Heart right ventricle (tissue), 16 donors: ENCODE results near the gene SEMA4F. TPM values are rescaled to one million over a fixed set of nuclear protein-coding genes. Genes with fewer than 3 reads are reported as not detected.

ENCODE experiments used
- ATAC-seq, 8 donors: fragments of 200-7000 bp; cut with Tn5 transposase; one replicate each; pipeline ENCODE4 v1.9.1; 2020; ENCODE audit warnings: mild to moderate bottlenecking in 8 of 8, moderate library complexity in 8 of 8, moderate number of reproducible peaks in 1 of 8
- DNase-seq, 2 donors: peaks; one replicate each; pipeline ENCODE4 v3.0.0-alpha.2; 2020
- H3K27ac ChIP-seq, 10 donors: fragments of 200-600 bp; sonication (generic) in 2 of 10; one replicate each; pipeline versions ENCODE4 v1.5.0 to v1.8.0; 2020 to 2022; ENCODE audit warnings: mild to moderate bottlenecking in 3 of 10
- H3K27me3 ChIP-seq, 7 donors: fragments of 200-600 bp; one replicate each; pipeline ENCODE4 v1.8.0; 2021 to 2022; ENCODE audit warnings: mild to moderate bottlenecking in 2 of 7
- H3K36me3 ChIP-seq, 9 donors: fragments of 200-600 bp; sonication (generic) in 1 of 9; one replicate each; pipeline versions ENCODE4 v1.5.0 to v1.8.0; 2020 to 2022; ENCODE audit warnings: mild to moderate bottlenecking in 2 of 9
- H3K4me1 ChIP-seq, 9 donors: fragments of 200-600 bp; sonication (generic) in 1 of 9; one replicate each; pipeline versions ENCODE4 v1.5.0 to v1.8.0; 2020 to 2022; ENCODE audit warnings: mild to moderate bottlenecking in 4 of 9
- H3K4me3 ChIP-seq, 10 donors: fragments of 200-600 bp; sonication (generic) in 2 of 10; one replicate each; pipeline versions ENCODE4 v1.5.0 to v1.8.0; 2020 to 2022; ENCODE audit warnings: mild to moderate bottlenecking in 7 of 10, moderate library complexity in 2 of 10
- H3K9me3 ChIP-seq, 11 donors: fragments of 200-600 bp in 10 of 11; sonication (generic) in 2 of 11; one replicate each; pipeline versions ENCODE4 v1.5.0 to v1.8.0; 2013 to 2022; ENCODE audit warnings: mild to moderate bottlenecking in 2 of 11, control low read depth in 1 of 11, moderate library complexity in 1 of 11
- WGBS, 2 donors: extraction: QIAGEN DNeasy Blood & Tissue Kit; methylation state at CpG; one replicate each; pipeline ENCODE4 v1.1.7; 2013; ENCODE audit warnings: inconsistent platforms in 1 of 2; 5-methylcytosine and 5-hydroxymethylcytosine counted together
- intact Hi-C, 10 donors: fragments of 100-400 bp; cut with DNase I; formaldehyde crosslinking; loops; one replicate each; pipeline versions ENCODE4 v1.11.1 to v1.14.2; 2022
- polyA plus RNA-seq, 2 donors: library from polyadenylated mRNA; stranded (reverse); fragments of 200-250 nt; gene quantifications; one replicate each; pipeline ENCODE4 v1.2.3, GENCODE V29; 2013
- total RNA-seq, 10 donors: library from RNA; stranded (reverse); fragmentation: NEBNext Ultra II Directional in 3 of 10; extraction: Animal tissue kit (Norgen Biotek cat#: 25700) in 3 of 10; gene quantifications; one replicate each; pipeline versions ENCODE4 v1.2.1 to v1.2.4, GENCODE V29; 2021 to 2023
- TF ChIP-seq, protein P1 (sequence below), 9 donors: fragments of 200-600 bp; sonication (generic) in 2 of 9; IDR thresholded peaks; one replicate each; pipeline versions ENCODE4 v1.5.0 to v1.8.0; 2021 to 2022; ENCODE audit warnings: antibody characterized with exemption in 9 of 9, mild to moderate bottlenecking in 5 of 9, moderate library complexity in 1 of 9
- donor health status: Arrhythmogenic right ventricular cardiomyopathy.
- donor health status: ischemic (EF 13 %, LVEDD 7.1; RV severe dilation, severe dysfunction).
- donor health status: healthy with polysubstance abuse.
- donor health status: DM: no; HTN: yes; CAD: no.
- donor health status: DM: no; HTN: no; CAD: no.
- donor health status: ischemic (EF 25% LVEDD 6.9; RV normal size, moderate dysfunction).
- donor health status: ischemic (EF 25% LVEDD 5.7; RV mildly dilated, moderate dysfunction).
- donor health status: healthy.
- donor health status: DM: yes; HTN: yes; CAD: no.
- donor health status: Ischemic cardiomyopathy.
- donor health status: ischemic (EF 35%, LVEDD 5.7; RV mildly dilated, moderate dysfunction).
- donor health status: nonischemic (EF 11% LVEDD 7.7; RV severe dilation, severe dysfunction).
- donor health status: DM: yes; HTN: yes; CAD: no.
- donor health status: PGD.
- donor health status: ischemic (EF 29% LVEDD 5.4; RV normal size, mild dysfunction).
- donor health status: nonischemic (EF 23%, LVEDD 6.1; RV moderate dilation, normal function).

The SEMA4F gene
- total and polyA plus RNA-seq, 12 donors = 1.1 to 5.1 (median 2.5) TPM

- TF ChIP-seq, protein P1, sequence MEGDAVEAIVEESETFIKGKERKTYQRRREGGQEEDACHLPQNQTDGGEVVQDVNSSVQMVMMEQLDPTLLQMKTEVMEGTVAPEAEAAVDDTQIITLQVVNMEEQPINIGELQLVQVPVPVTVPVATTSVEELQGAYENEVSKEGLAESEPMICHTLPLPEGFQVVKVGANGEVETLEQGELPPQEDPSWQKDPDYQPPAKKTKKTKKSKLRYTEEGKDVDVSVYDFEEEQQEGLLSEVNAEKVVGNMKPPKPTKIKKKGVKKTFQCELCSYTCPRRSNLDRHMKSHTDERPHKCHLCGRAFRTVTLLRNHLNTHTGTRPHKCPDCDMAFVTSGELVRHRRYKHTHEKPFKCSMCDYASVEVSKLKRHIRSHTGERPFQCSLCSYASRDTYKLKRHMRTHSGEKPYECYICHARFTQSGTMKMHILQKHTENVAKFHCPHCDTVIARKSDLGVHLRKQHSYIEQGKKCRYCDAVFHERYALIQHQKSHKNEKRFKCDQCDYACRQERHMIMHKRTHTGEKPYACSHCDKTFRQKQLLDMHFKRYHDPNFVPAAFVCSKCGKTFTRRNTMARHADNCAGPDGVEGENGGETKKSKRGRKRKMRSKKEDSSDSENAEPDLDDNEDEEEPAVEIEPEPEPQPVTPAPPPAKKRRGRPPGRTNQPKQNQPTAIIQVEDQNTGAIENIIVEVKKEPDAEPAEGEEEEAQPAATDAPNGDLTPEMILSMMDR (IDR thresholded peaks at IDR 0.05) = no peak
- Histone ChIP-seq H3K4me3 (no peak overlapping the region), H3K27ac (no peak overlapping the region), H3K4me1 (peaks cover 0 to 16% (median 10%) of the 10 kb centered on the region in 9 donors), H3K9me3 (no peaks in the 10 kb centered on the region), H3K36me3 (peaks cover 0 to 31% (median 0%) of the 10 kb centered on the region in 9 donors), H3K27me3 (peaks cover 0 to 11% (median 0%) of the 10 kb centered on the region in 7 donors)
- WGBS, 2 donors = 93% methylated on average over 1 of the region's 1 CpG
- ATAC-seq = no peak
- no peak for DNase-seq
- intact Hi-C loops = no loop called here
Observed at GRCh38 chr2:74655579-74655978, 1.5 kb downstream of the SEMA4F start.

- Histone ChIP-seq H3K9me3 (no peaks in the 10 kb centered on the region), H3K4me3 (no peak overlapping the region), H3K27ac (no peak overlapping the region), H3K36me3 (peaks cover 0 to 45% (median 0%) of the 10 kb centered on the region in 9 donors), H3K4me1 (peaks cover 0 to 14% (median 10%) of the 10 kb centered on the region in 9 donors), H3K27me3 (peaks cover 0 to 11% (median 0%) of the 10 kb centered on the region in 7 donors)
- TF ChIP-seq, protein P1 (IDR thresholded peaks at IDR 0.05) = no peak
- no peak for ATAC-seq
- WGBS, 2 donors = 95 to 98% methylated on average over 2 of the region's 2 CpGs
- no peak for DNase-seq
- intact Hi-C loops = no loop called here
Observed at GRCh38 chr2:74658516-74658915, 4.5 kb downstream of the SEMA4F start.

- WGBS, 2 donors = 70% methylated on average over 2 of the region's 2 CpGs
- ATAC-seq (no peak), DNase-seq (no peak)
- Histone ChIP-seq H3K36me3 (peaks cover 0 to 45% (median 0%) of the 10 kb centered on the region in 9 donors), H3K9me3 (no peaks in the 10 kb centered on the region), H3K27ac (no peak overlapping the region), H3K4me1 (peaks cover 0 to 9% (median 6%) of the 10 kb centered on the region in 9 donors), H3K4me3 (no peak overlapping the region), H3K27me3 (peaks cover 0 to 10% (median 0%) of the 10 kb centered on the region in 7 donors)
- intact Hi-C loops = no loop called here
- TF ChIP-seq, protein P1 (IDR thresholded peaks at IDR 0.05) = no peak
Observed at GRCh38 chr2:74659462-74659861, 5.4 kb downstream of the SEMA4F start.

DNA sequence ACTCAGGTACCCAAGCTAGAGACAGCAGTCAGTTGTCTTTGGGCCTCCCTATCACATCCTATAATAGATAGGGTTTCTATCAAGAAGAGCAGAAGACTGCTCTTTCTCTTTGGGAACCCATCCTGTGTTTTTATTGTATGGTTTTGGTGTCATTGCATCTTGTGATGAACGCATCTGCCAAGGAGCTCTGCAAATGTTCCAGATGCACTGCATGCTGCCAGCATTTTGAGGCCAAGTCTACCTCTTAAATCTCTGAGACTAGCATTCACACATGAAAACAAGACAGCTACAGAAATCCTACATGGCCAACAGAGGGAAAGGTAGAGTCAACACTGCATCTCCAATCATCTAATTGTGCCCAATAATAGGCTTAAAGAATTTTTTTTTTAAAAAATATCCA is 14.0 kb downstream of the SEMA4F start:
- TF ChIP-seq, protein P1 (IDR thresholded peaks at IDR 0.05) = no peak
- intact Hi-C loops = no loop called here

More for the DNA sequence above, 14.0 kb downstream of the SEMA4F start:
- WGBS, 2 donors = 95 to 100% methylated on average over 1 of the region's 1 CpG
- ATAC-seq (no peak), DNase-seq (no peak)
- no peak overlapping the region for H3K4me3 ChIP-seq
- no peaks in the 10 kb centered on the region for H3K9me3 ChIP-seq
- H3K27me3 ChIP-seq = no peaks in the 10 kb centered on the region
- peaks cover 0 to 6% (median 0%) of the 10 kb centered on the region in 9 donors for H3K36me3 ChIP-seq
- H3K27ac ChIP-seq = no peak overlapping the region
- H3K4me1 ChIP-seq = peaks cover 0 to 7% (median 0%) of the 10 kb centered on the region in 9 donors
